Purkinje cell (primary cell): ENCODE results near the gene PDE4DIP. TPM values are rescaled to one million over a fixed set of nuclear protein-coding genes. Genes with fewer than 3 reads are reported as not detected.

ENCODE experiments used
- polyA plus RNA-seq: library from polyadenylated mRNA; unstranded; fragments of >200 nt; fragmentation: Nextera tagmentation; gene quantifications from 2 replicates; pipeline ENCODE4 v1.2.1, GENCODE V29; 2014

The PDE4DIP gene
- polyA plus RNA-seq = 194 and 217 TPM in 2 replicates

DNA sequence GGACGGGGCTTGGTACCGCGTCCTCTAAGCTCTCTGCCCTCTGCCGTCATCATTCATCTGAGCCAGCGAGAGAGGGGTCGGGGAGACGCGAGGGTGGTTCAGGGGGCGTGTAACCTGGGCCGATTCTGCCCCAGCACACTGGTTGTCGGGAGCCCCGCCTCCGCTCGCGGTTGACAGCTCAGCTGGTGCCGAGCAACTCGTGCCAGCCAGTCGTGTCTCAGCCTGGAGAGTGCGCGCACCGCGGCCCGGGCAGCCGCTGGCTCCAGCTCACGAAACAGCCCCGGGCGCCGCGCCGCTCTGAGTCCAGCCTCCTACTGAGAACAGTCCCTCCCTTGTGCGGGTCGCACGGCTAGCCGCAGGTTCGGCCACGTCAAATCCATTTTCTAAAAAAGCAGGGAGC, at the start of gene PDE4DIP:
Gene PDE4DIP, plus strand, starts transcription at position 209 of the 400 bp plus-strand sequence. CDS start 347 bp downstream, outside the sequence.

Other genes starting within 250 kb of the PDE4DIP start
- gene NBPF14, start 248.4 kb upstream of the PDE4DIP start, polyA plus RNA-seq = 14.2 and 17.9 TPM in 2 replicates
- gene NUDT4B, start 95.7 kb upstream of the PDE4DIP start, polyA plus RNA-seq = not detected in 2 replicates